HL-60/S4 (cell line): ENCODE data around the gene SLC33A1.
"Not testable (repeated sequence)": the region's sequence is repeated elsewhere in the genome, so short reads cannot be mapped to it uniquely, and the experiment has no call there.

ENCODE experiments used
- in situ Hi-C: fragments of 300-500 bp; cut with MboI; formaldehyde crosslinking; loops from 2 replicates; pipeline ENCODE4 v1.14.3; 2022; ENCODE audit warnings: low sequenced_read_pairs

Gene SLC33A1

GRCh38 chr3:155854141-155854940 is at the start of gene SLC33A1:
SLC33A1 (minus strand) TSS chr3:155854427; CDS start chr3:155853997, 430 bp downstream.
- in situ Hi-C loops: no loop called here

GRCh38 chr3:155895379-155895900 is 41.2 kb upstream of the SLC33A1 start:
- in situ Hi-C loops: no loop called here

GRCh38 chr3:155891321-155891720 is 37.1 kb upstream of the SLC33A1 start:
- in situ Hi-C loops: no loop called here

GRCh38 chr3:155890671-155891190 is 36.5 kb upstream of the SLC33A1 start:
- in situ Hi-C loops: no loop called here

- in situ Hi-C loops: no loop called here
Measured at GRCh38 chr3:155889952-155890351, 35.7 kb upstream of the SLC33A1 start.

GRCh38 chr3:155889212-155889611 is 35.0 kb upstream of the SLC33A1 start:
- in situ Hi-C loops: no loop called here

- in situ Hi-C loops: no loop called here
Measured at GRCh38 chr3:155886915-155887314, 32.7 kb upstream of the SLC33A1 start.

GRCh38 chr3:155886348-155886747 is 32.1 kb upstream of the SLC33A1 start:
- in situ Hi-C loops: not testable (repeated sequence)

- in situ Hi-C loops: no loop called here
Measured at GRCh38 chr3:155885292-155885691, 31.1 kb upstream of the SLC33A1 start.

GRCh38 chr3:155884292-155884691 is 30.1 kb upstream of the SLC33A1 start:
- in situ Hi-C loops: no loop called here

GRCh38 chr3:155880286-155880685 is 26.1 kb upstream of the SLC33A1 start:
- in situ Hi-C loops: no loop called here

GRCh38 chr3:155876503-155876902 is 22.3 kb upstream of the SLC33A1 start:
- in situ Hi-C loops: no loop called here

- in situ Hi-C loops: no loop called here
Measured at GRCh38 chr3:155876037-155876436, 21.8 kb upstream of the SLC33A1 start.

- in situ Hi-C loops: no loop called here
Measured at GRCh38 chr3:155872904-155873646, 18.8 kb upstream of the SLC33A1 start.

GRCh38 chr3:155871746-155872158 is 17.5 kb upstream of the SLC33A1 start:
- in situ Hi-C loops: no loop called here

GRCh38 chr3:155870945-155871745 is 16.9 kb upstream of the SLC33A1 start:
- in situ Hi-C loops: no loop called here

GRCh38 chr3:155870133-155870944 is 16.1 kb upstream of the SLC33A1 start, which contains the start of gene GMPS:
GMPS (plus strand) TSS chr3:155870650; CDS start chr3:155870871, 221 bp downstream.
- in situ Hi-C loops: no loop called here

- in situ Hi-C loops: no loop called here
Measured at GRCh38 chr3:155869691-155870090, 15.5 kb upstream of the SLC33A1 start.

- in situ Hi-C loops: no loop called here
Measured at GRCh38 chr3:155863072-155863784, 9.0 kb upstream of the SLC33A1 start.
